Activated naive CD4-positive, alpha-beta T cell treated with anti-CD3 and anti-CD28 coated beads, Interleukin-2, amount 50 U/mL, for 16 hours (primary cell): ENCODE data around the gene PKP2.

ENCODE experiments used
- DNase-seq: peaks from one replicate; pipeline ENCODE4 v3.0.0-alpha.2; 2020

PKP2 gene

DNA sequence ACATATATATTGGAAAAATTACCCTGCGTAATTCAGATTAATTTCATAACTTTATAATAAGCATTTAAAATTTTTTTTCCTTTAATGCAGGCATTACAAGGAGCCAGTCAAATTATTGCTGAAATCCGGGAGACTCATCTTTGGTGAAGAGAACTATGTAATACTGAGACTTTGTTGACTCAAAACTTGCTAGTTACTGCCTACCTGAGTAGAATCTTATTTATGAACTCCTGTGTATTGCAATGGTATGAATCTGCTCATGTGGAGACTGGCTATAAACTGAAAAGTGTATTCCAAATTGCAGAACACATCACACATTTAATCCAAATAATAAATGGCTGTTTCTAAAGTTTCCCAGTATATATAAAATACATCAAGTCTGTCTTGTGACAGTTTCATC lies 153.3 kb downstream of the PKP2 start:
- DNase-seq = no peak

GRCh38 chr12:32742133-32742532 lies 154.4 kb downstream of the PKP2 start:
- DNase-seq = no peak
